Mucosa of descending colon (tissue), 3 donors: ENCODE data around the gene RICTOR. TPM values are rescaled to one million over a fixed set of nuclear protein-coding genes. Genes with fewer than 3 reads are reported as not detected.

Source experiments
- ATAC-seq: fragments of 200-7000 bp; cut with Tn5 transposase; one replicate; pipeline ENCODE4 v1.9.1; 2020; ENCODE audit warnings: mild to moderate bottlenecking, moderate library complexity
- DNase-seq, 3 donors: peaks; one replicate each; pipeline ENCODE4 v3.0.0-alpha.2; 2020
- H3K36me3 ChIP-seq: fragments of 200-600 bp; one replicate; pipeline ENCODE4 v1.8.0; 2021; ENCODE audit warnings: low read depth, mild to moderate bottlenecking
- H3K4me1 ChIP-seq: fragments of 200-600 bp; one replicate; pipeline ENCODE4 v1.8.0; 2021; ENCODE audit warnings: low read depth, mild to moderate bottlenecking
- H3K4me3 ChIP-seq: fragments of 200-600 bp; one replicate; pipeline ENCODE4 v1.8.0; 2021; ENCODE audit warnings: mild to moderate bottlenecking
- H3K9me3 ChIP-seq: fragments of 200-600 bp; one replicate; pipeline ENCODE4 v1.8.0; 2021; ENCODE audit warnings: mild to moderate bottlenecking
- intact Hi-C, 2 donors: fragments of 100-400 bp; cut with DNase I in 1 of 2; cut with micrococcal nuclease in 1 of 2; formaldehyde crosslinking; loops; one replicate each; pipeline versions ENCODE4 v1.11.0 to v1.11.1; 2022; cut with DNase I, micrococcal nuclease
- total RNA-seq, 3 donors: library from RNA; stranded (reverse); fragmentation: NEBNext Ultra II Directional in 2 of 3; extraction: Animal tissue kit (Norgen Biotek cat#: 25700) in 2 of 3; gene quantifications; one replicate each; pipeline versions ENCODE4 v1.2.1 to v1.2.4, GENCODE V29; 2021 to 2023
- TF ChIP-seq, protein P1 (sequence below): fragments of 200-600 bp; IDR thresholded peaks from one replicate; pipeline ENCODE4 v1.8.0; 2022; ENCODE audit warnings: antibody characterized with exemption, mild to moderate bottlenecking
- donor health status: DM: no; HTN: no; CAD: no; lungs with moderate emphysema.
- donor health status: DM: no; HTN: no; CAD: no.
- donor health status: DM: no; HTN: yes; CAD: no.

Gene RICTOR
- total RNA-seq, 3 donors from 2014 or later: 24.3 to 41.9 (median 36.5) TPM

GRCh38 chr5:39023121-39023520 is 51.1 kb downstream of the RICTOR start:
- intact Hi-C loops: no loop called here
- Histone ChIP-seq H3K4me1 (no peaks in the 10 kb centered on the region), H3K4me3 (no peak overlapping the region), H3K36me3 (no peaks in the 10 kb centered on the region), H3K9me3 (no peaks in the 10 kb centered on the region)
- TF ChIP-seq, protein P1, sequence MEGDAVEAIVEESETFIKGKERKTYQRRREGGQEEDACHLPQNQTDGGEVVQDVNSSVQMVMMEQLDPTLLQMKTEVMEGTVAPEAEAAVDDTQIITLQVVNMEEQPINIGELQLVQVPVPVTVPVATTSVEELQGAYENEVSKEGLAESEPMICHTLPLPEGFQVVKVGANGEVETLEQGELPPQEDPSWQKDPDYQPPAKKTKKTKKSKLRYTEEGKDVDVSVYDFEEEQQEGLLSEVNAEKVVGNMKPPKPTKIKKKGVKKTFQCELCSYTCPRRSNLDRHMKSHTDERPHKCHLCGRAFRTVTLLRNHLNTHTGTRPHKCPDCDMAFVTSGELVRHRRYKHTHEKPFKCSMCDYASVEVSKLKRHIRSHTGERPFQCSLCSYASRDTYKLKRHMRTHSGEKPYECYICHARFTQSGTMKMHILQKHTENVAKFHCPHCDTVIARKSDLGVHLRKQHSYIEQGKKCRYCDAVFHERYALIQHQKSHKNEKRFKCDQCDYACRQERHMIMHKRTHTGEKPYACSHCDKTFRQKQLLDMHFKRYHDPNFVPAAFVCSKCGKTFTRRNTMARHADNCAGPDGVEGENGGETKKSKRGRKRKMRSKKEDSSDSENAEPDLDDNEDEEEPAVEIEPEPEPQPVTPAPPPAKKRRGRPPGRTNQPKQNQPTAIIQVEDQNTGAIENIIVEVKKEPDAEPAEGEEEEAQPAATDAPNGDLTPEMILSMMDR: no peak
- DNase-seq: no peak
- ATAC-seq: no peak

DNA sequence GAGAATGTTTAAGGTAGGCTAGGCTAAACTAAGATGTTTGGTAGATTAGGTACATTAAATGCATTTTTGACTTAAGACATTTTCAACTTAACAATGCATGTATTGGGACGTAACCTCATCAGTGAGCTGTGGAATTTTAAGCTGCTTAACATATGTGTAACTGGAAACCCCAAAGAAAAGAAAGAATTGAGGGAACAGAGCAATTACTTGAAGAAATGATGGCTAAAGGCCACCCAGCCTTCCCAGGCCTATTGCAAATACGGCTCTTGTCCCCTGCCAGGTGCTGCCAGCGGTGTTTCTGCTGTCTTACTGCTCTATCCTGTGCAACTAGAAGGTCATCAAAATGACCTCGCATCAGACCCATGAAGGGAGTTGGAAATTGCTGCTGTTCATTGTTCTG is 52.0 kb downstream of the RICTOR start:
- ATAC-seq (no peak), DNase-seq (no peak)
- no peak overlapping the region for H3K4me3 ChIP-seq
- no peaks in the 10 kb centered on the region for H3K4me1 ChIP-seq
- intact Hi-C loops: no loop called here
- TF ChIP-seq, protein P1: no peak
- H3K36me3 ChIP-seq: no peaks in the 10 kb centered on the region
- no peaks in the 10 kb centered on the region for H3K9me3 ChIP-seq

DNA sequence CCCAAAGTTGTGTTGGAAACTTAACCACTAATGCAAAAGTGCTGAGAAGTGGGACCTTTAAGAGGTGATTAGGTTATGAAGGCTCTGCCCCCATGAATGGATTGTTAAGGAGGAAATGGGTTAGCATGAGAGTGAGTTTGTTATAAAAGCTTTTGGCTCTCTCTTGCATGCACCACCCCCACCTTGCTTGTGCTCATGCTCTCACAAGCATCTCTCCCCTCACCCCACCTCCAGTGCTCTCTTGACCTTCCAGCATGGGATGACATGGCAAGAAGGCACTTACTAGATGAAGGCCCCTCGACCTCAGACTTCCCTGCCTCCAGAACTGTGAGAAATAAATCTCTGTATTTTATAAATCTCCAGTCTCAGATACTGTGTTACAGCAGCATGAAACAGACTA is 52.8 kb downstream of the RICTOR start:
- DNase-seq (no peak), ATAC-seq (no peak)
- Histone ChIP-seq H3K4me3 (no peak overlapping the region), H3K36me3 (no peaks in the 10 kb centered on the region), H3K4me1 (no peaks in the 10 kb centered on the region), H3K9me3 (no peaks in the 10 kb centered on the region)
- intact Hi-C loops: no loop called here
- TF ChIP-seq, protein P1: no peak

GRCh38 chr5:39020458-39020857 is 53.7 kb downstream of the RICTOR start:
- TF ChIP-seq, protein P1: no peak
- Histone ChIP-seq H3K9me3 (no peaks in the 10 kb centered on the region), H3K36me3 (no peaks in the 10 kb centered on the region), H3K4me3 (no peak overlapping the region), H3K4me1 (peaks cover 4% of the 10 kb centered on the region)
- DNase-seq: no peak
- intact Hi-C loops: no loop called here
- peak; percentile 23 for ATAC-seq

DNA sequence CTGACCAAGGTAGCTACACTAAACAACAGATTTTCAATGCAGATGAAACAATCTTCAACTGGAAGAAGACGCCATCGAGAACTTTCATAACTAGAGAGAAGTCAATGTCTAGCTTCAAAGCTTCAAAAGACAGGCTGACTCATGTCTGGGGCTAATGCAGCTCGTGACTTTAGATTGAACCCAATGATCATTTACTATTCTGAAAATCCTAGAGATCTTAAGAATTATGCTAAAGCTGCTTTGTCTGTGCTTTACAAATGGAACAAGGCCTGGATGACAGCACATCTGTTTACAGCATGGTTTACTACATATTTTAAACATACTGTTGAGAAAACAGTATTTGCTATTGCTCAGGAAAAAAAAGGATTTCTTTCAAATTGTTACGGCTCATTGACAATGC is 54.9 kb downstream of the RICTOR start:
- no peak for ATAC-seq
- intact Hi-C loops: no loop called here
- Histone ChIP-seq H3K9me3 (no peaks in the 10 kb centered on the region), H3K36me3 (no peaks in the 10 kb centered on the region), H3K4me3 (no peak overlapping the region), H3K4me1 (peaks cover 7% of the 10 kb centered on the region)
- DNase-seq: no peak
- TF ChIP-seq, protein P1: no peak

DNA sequence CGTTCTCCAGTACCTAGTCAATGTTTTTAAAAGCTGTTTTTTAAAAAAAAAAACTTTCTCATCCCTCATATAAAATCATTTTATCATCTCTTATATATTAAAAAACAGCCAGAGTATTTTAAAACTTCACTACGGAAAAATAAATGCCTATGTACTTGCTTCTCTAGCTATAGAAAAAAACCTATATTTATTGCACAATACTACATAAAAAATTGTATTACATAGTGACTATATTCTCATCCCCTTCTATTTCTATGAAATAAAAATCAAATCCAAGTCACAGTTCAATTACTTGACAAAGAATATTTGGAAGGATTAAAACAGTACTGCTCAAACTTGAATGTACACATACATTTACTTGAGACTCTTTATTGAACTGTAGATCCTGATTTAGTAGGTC is 56.7 kb downstream of the RICTOR start:
- ATAC-seq (no peak), DNase-seq (no peak)
- peaks cover 7% of the 10 kb centered on the region for H3K4me1 ChIP-seq
- H3K4me3 ChIP-seq: no peak overlapping the region
- intact Hi-C loops: no loop called here
- TF ChIP-seq, protein P1: no peak
- no peaks in the 10 kb centered on the region for H3K36me3 ChIP-seq
- H3K9me3 ChIP-seq: no peaks in the 10 kb centered on the region
